Breast epithelium (tissue), 3 donors: ENCODE results near the gene NRF1.

Experiments used
- POLR2AphosphoS5 ChIP-seq, 3 donors: sonication (generic); formaldehyde crosslinking; IDR thresholded peaks; one replicate each; pipeline ENCODE4 v1.6.1; 2017; ENCODE audit warnings: antibody characterized with exemption in 3 of 3
- TF ChIP-seq, protein P1 (sequence below), 3 donors: fragments of 450-650 bp; IDR thresholded peaks; one replicate each; pipeline ENCODE4 v1.5.1; 2016 to 2017; ENCODE audit warnings: antibody characterized with exemption in 3 of 3, mild to moderate bottlenecking in 3 of 3, moderate library complexity in 3 of 3

DNA sequence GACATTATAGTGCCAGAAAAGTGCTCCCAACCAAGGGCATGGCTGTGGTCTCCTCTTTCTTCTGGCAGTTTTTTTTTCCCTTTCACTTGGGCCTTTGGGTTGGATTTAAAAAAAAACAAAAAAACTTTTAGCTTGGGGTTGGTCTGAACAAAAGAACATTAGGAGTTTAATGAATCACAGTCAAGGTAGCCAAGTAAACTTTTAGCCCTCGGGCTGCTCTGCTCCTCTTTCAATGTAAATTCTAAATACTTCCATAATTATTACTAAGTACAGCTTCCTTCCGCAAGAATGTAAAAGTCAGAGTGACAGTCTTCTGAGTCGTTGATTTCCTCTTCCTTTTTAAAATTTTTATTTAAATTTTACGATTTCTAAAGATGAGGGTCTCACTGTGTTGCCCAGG lies 79.2 kb downstream of the NRF1 start:
- TF ChIP-seq, protein P1, sequence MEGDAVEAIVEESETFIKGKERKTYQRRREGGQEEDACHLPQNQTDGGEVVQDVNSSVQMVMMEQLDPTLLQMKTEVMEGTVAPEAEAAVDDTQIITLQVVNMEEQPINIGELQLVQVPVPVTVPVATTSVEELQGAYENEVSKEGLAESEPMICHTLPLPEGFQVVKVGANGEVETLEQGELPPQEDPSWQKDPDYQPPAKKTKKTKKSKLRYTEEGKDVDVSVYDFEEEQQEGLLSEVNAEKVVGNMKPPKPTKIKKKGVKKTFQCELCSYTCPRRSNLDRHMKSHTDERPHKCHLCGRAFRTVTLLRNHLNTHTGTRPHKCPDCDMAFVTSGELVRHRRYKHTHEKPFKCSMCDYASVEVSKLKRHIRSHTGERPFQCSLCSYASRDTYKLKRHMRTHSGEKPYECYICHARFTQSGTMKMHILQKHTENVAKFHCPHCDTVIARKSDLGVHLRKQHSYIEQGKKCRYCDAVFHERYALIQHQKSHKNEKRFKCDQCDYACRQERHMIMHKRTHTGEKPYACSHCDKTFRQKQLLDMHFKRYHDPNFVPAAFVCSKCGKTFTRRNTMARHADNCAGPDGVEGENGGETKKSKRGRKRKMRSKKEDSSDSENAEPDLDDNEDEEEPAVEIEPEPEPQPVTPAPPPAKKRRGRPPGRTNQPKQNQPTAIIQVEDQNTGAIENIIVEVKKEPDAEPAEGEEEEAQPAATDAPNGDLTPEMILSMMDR (IDR thresholded peaks at IDR 0.05): no peak
- TF ChIP-seq POLR2AphosphoS5 (IDR thresholded peaks at IDR 0.05): no peak
